GM21367 (cell line): Measurements from ENCODE around the gene MEG3.
A peak's percentile ranks its signal among the peaks of the same experiment; 100 is the strongest.

ENCODE experiments used
- ATAC-seq: cut with Tn5 transposase; IDR thresholded peaks from one replicate; pipeline ENCODE4 v1.9.1; 2021; ENCODE audit not compliant: unreplicated experiment

The MEG3 gene

DNA sequence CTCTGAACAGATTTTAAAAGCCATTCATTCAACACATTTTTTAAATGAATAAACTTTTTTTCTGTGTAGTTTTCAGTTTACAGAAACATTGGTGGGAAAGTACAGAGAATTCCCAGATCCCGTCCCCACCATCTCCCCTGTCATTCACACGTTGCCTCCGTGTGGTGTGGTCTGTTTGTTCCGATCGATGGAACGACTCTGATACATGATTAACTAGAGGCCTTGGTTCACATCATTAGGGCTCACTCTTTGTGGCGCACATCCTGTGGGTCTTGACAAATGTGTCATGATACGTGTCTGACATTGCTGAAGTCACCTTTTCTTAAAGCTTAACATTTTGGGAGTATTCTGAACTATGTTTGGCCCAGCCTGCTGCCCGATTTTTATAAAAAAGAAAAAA, 18.5 kb downstream of the MEG3 start:
- ATAC-seq: no peak

DNA sequence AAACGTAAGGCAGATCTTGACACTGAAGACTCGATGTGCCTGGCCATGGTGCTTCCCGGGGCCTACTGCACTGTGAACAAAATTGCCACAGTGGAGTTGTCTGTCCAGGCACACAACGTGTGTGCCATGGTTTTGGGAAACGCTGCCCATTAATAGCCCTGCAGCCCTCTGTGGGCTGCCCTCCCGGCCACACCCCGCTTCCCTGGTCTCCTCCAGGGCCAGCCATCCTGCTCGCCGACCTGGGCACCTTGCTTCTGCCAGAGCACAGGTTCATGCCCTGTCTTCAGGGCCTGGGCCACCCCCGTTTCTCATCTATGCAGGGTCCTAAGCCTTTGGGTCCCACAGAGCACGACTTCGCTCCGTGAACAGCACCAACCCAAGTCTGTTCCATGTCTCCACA, 18.9 kb downstream of the MEG3 start:
- no peak for ATAC-seq

- ATAC-seq: no peak
Measured at GRCh38 chr14:100845341-100845740, 19.4 kb downstream of the MEG3 start.

- no peak for ATAC-seq
Measured at GRCh38 chr14:100846309-100846859, 20.5 kb downstream of the MEG3 start.

DNA sequence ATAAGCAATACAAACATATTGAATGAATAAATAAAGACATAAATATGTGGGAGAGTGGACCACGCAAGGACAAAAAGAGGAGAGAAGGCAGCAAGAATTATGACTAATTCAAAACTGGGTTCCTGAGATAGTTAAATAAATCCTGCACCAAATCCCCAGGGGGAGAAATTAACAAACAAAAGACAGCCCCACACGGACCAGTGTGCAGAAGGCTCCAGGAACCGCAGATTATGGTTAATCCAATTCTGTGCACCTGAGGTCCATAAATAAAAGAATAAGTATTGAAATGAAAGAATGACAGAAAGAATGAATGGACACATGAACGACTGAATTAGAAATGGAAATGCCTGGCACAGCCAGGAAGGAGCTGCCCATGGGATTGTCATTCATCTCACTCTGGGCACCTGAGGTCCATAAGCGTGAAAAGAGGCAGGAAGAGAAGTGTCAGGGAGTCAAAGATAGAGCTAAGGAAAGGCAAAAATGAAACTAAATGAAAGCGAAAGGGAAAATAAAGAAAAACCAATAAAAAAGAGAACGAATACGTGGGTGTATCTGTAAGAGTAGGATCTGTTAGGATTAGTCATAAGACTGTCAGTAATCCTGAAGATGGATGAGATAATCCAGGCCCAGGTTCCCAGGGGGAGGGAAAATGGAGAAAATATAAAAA, 23.3 kb downstream of the MEG3 start:
- no peak for ATAC-seq

- peak; percentile 75 for ATAC-seq
Measured at GRCh38 chr14:100850841-100851585, 25.1 kb downstream of the MEG3 start.

DNA sequence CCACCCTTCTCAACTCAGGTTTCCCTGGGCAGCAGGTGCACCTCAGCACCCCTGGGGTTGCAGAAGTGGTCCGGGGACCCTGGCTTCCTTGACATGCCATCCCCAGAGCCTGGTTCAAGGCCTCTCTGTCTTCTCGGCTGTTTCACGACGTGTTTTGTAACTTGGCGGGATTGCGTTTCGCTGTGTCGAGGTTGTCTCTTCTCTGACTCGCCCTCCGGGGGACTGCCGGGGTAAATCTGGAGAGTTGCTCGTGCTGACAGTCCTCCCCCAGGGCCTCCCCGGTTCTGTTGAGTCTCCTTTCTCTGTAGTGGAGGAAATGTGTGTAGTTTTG, 25.6 kb downstream of the MEG3 start:
- no peak for ATAC-seq

- ATAC-seq: no peak
Measured at GRCh38 chr14:100851946-100852620, 26.2 kb downstream of the MEG3 start.

GRCh38 chr14:100854435-100854834, 28.5 kb downstream of the MEG3 start:
- ATAC-seq: no peak

DNA sequence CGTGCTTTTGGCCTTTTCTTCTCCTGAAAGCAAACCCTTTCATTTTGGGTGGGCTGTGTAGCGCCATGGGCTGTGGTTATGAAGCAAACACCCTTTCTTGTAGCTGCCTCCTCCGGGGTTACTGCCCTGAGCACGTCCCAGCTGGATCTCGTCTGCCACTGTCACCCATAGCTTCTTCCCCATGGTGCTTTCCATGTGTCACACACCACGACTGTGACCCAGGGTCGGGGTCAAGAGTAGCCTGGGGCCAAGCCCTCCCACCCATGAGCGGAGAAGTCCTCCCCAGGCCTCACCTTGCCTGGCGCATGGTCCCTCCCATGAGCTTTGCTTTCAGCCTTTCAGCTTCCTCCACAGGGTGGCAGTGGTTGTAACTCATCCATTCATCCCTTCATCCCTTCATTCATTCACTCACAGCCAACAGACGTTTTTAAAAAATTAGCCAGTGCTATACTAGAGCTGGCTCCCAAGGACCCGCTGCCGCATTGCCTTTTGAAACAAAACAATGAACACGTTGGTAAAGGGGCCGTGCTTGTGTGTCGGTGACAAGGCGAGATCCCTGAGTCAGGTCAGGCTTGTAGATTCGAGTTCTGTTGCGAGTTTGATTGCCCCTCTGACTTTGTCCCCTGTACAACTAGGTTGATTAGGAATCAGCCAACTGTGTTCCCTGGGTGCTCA, 29.5 kb downstream of the MEG3 start:
- ATAC-seq: no peak

GRCh38 chr14:100856056-100856950, 30.4 kb downstream of the MEG3 start:
- ATAC-seq: no peak

- ATAC-seq: no peak
Measured at GRCh38 chr14:100857233-100857922, 31.5 kb downstream of the MEG3 start.

DNA sequence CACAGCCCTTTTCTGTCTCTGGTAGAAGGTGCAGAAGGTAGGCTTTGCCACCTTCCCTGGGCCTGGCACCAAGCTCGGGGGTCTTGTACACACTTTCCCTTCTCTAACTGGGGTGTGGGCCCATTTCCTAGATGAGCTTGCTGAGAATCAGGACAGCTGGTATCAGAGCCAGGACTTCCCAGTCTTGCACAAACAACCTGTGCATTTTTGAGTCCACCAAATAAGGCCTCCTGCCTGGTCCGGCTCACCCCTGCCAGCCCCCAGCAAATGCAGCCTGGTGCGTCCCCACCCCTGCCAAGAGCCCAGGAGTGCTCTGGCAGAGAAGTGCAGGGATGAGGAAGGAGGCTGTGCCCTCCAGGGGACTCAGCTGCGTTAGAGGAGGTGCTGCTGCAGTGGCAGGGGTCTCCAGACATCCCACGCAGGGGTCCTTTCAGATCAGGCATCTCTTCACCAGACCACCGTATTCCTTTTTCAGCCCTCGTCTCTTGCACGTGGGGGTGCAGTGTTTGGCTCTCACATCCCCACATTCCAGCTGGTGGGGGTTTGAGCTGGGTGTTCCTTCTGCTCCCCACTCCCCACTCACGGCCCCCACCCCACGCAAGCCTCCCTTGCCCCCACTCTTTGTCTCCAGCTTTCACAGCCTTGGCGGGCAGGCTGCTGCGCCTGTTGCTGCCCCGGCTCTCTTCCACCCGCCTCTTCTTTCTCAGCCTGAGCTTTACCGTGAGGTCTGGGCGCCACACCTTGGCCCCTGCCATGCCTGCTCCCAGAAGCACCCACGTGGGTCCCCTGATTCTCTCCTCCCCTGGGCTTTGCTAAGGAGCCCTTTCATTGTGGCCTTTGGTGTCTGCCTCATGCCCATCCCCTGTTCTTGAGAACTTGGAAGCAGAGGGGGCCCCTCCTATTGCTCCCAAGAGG, 32.3 kb downstream of the MEG3 start:
- ATAC-seq: no peak

DNA sequence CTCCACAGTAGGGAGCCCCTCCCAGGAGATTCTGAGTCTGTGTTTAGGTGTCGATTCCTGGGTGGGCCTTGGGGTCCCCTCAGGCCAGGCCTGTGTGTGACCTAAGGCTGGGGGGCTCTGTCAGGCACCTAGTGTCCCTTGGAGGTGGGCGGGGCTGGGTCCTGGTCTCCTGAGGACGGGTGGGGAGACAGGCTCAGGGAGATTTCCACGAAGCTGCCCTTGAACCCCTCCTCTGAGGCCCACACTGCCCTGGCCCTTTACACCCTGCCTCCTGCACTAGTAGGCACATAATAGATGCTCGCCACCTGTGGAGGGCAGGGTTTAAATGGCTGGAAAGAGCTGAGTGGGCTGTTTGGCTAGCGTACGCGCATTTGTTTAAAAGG, 32.9 kb downstream of the MEG3 start:
- ATAC-seq: no peak

- no peak for ATAC-seq
Measured at GRCh38 chr14:100859781-100860180, 33.9 kb downstream of the MEG3 start.

DNA sequence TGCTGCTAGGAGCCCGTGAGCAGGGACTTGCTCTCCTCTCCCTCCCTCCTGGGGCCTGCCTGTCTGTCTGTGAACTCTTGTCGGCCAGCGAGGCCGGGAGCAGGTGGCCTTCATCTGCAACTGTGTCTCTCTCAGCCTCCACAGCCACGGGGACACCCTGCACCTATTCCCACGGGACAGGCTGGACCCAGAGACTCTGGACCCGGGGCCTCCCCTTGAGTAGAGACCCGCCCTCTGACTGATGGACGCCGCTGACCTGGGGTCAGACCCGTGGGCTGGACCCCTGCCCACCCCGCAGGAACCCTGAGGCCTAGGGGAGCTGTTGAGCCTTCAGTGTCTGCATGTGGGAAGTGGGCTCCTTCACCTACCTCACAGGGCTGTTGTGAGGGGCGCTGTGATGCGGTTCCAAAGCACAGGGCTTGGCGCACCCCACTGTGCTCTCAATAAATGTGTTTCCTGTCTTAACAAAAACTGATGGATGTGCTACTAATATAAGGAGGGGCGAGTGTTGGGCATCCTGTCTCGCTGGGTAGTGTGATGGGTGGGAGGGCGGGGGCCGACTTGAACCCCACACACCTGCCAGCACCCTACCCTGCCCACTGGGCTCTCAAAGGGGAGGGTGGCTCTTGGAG, 34.8 kb downstream of the MEG3 start:
- ATAC-seq: no peak

DNA sequence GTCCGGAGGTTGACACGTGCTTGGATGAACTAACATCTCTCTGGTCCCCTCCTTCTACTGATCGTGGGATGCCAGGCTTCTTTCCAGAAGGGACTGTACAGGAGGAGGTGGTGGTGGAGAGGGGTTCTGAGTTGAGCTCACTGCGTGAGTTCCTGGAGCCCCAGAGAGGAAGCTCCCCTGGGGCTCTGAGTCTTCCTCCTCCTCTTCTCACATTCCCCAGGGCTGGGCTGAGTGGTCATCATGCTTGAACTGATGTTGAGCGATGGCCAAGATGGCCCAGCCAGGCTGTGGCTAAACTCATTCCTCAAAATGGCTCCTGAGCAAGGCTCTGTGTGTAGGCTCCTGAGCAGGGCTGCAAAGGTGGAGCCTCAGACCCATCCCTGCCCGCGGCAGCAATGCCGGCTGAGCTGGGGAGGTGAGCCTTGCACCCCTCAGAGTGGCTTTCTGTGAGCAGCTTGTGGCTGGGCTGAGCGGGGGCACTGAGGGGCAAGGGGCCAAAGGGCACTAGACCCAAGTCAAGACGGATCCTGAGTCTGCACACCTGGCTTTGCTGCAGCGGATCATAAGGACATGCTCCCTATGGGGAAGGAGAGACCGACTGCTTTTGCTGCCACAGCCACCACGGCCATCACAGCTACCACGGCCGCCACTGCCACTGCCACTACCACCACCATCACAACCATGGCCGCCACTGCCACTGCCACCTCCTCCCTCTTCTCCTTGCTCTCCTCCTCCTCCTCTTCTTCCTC, 35.4 kb downstream of the MEG3 start:
- ATAC-seq: no peak

GRCh38 chr14:100861937-100862247, 36.0 kb downstream of the MEG3 start:
- no peak for ATAC-seq
